ENCODE measurements around the gene LPGAT1.

Gene LPGAT1

GRCh38 chr1:211762206-211762605 lies 68.4 kb downstream of the LPGAT1 start:
- DNase-seq (ENCODE audit: low spot score): no peak

GRCh38 chr1:211761400-211761799 lies 69.2 kb downstream of the LPGAT1 start:
- DNase-seq (ENCODE audit: low spot score): no peak

- DNase-seq (ENCODE audit: low spot score): no peak
Observed at GRCh38 chr1:211756471-211757020, 74.0 kb downstream of the LPGAT1 start.

GRCh38 chr1:211753649-211754251 lies 76.8 kb downstream of the LPGAT1 start:
- no peak for DNase-seq (ENCODE audit: low spot score)

DNA sequence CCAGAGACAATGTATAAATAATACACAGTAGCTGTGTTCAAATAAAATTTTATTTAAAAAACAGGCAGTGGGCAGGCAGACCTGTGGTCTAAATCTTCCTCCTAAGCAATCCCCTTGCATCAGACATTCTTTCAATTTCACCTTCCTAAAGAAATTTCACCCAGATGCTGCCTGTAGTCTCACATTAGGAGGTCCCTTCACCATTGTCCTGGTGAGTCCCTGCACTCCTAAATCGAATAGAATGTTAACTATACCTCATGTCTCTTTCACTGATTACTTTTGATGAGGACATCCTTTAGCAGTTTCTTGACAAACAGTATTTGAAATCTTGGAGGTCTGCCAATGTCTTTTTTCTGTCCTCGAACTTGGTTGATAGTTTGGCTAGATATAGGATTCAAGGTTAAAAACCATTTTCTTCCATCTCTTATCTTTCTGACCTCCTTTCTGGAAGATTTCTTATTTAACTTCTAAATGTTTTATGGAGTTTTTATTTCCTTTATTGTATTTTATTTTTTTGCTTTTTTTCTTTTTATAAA lies 77.5 kb downstream of the LPGAT1 start:
- DNase-seq (ENCODE audit: low spot score): no peak

GRCh38 chr1:211752317-211752716 lies 78.2 kb downstream of the LPGAT1 start:
- no peak for DNase-seq (ENCODE audit: low spot score)

DNA sequence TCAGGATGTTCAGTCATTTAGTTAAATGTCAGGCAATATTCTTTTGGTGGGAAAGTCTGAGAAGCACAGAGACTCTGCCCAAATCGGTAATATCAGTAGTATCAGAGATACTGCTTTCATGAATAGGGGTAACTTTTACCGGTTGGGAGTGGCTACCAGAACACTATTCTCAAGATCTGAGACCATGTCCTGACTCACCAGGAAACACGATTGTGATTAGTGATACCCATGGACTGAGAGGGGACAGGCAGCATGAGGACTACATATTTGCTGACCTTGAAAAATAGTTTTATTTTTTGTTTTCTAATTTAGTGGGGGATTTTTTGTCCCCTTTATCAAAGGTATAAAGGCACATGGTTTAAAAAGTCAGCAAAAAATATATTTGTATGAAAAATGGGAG lies 79.1 kb downstream of the LPGAT1 start:
- no peak for DNase-seq (ENCODE audit: low spot score)

GRCh38 chr1:211750599-211750998 lies 80.0 kb downstream of the LPGAT1 start:
- no peak for DNase-seq (ENCODE audit: low spot score)

DNA sequence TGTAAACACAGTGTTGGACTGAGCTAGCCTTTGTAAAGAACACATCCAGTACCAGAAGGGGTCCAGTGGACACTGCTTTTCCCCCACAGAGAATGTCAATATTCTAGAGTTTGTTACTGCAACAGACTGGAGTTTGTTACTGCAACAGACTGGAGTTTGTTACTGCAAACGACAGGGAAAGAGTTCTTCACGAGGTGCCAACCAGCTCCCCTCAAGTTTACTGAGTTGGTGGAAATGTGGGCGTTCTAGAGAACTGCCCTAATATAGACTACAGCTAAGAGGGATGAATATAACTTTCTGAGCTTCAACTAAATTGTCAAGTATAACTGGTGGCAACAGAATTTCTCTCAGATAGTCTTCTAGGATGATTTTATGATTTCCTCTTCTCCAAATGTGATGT lies 81.3 kb downstream of the LPGAT1 start:
- no peak for DNase-seq (ENCODE audit: low spot score)

- DNase-seq (ENCODE audit: low spot score): no peak
Observed at GRCh38 chr1:211748810-211749209, 81.8 kb downstream of the LPGAT1 start.

DNA sequence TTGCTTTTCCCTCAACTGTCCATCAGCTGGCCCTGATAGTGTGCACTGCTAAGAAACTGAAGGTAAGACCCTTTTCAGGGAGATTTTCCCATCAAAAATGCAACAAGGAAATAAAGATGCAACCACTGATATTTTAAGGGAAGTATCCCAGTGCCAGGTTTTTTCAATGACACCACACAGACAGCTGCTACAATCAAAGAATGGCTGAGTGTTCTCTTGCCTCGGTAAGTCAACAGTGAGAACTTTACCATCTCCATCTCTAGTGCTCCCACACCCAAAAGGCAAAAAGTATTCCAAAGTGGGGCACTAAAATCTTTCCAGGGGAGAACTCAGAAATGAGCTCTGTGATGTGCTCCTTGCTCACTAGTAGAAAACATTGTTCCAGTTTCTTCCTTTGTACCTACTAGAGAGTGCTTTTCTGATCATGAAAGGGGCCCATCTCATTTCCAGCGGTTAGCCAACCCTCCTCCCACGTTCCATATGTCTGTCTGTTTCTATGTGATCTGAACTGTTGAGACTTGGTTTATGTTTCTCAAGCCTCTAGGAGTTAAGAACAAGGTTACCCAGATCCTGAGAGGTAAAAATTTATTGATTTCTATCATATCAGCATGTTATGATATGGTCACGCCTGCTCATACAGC lies 87.6 kb downstream of the LPGAT1 start:
- no peak for DNase-seq (ENCODE audit: low spot score)

GRCh38 chr1:211742272-211742671 lies 88.3 kb downstream of the LPGAT1 start:
- no peak for DNase-seq (ENCODE audit: low spot score)

GRCh38 chr1:211741788-211742187 lies 88.8 kb downstream of the LPGAT1 start:
- DNase-seq (ENCODE audit: low spot score): no peak

GRCh38 chr1:211741116-211741515 lies 89.4 kb downstream of the LPGAT1 start:
- no peak for DNase-seq (ENCODE audit: low spot score)

DNA sequence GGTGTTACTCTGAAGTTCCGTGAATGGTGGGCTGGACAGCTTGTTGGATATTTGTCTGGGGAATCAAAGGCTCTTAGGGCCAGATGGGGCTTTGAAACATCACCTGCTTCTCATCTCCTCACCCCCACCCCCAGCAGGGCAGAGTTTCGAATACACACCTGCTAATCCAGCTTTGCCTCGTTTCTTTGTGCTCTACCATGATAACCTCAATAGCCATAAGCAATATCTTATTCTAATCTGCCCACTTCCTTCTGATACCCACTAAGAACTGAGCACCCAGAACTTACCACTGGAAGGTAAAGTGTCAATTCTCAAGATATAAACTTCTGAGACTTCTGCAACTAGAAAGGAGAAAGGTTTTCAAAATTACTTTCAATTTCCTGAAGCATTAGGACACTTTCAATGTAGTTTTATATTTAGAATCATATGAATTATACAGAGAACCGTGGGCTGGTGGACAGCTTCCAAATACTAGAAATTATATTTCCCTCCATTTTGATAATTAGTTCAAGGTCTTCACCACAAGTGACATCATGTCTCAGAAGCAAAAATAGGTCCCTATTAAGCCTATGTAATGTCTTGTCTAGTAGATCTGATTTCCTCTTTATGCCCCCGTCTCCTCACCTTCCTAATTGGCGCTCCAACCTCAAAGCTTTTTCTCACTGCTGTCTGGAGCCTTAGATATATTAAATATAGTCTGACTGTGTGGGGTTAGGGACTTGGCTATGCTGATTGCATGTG lies 90.7 kb downstream of the LPGAT1 start:
- DNase-seq (ENCODE audit: low spot score): no peak

GRCh38 chr1:211738691-211739301 lies 91.8 kb downstream of the LPGAT1 start:
- no peak for DNase-seq (ENCODE audit: low spot score)

- no peak for DNase-seq (ENCODE audit: low spot score)
Observed at GRCh38 chr1:211738096-211738690, 92.4 kb downstream of the LPGAT1 start.

DNA sequence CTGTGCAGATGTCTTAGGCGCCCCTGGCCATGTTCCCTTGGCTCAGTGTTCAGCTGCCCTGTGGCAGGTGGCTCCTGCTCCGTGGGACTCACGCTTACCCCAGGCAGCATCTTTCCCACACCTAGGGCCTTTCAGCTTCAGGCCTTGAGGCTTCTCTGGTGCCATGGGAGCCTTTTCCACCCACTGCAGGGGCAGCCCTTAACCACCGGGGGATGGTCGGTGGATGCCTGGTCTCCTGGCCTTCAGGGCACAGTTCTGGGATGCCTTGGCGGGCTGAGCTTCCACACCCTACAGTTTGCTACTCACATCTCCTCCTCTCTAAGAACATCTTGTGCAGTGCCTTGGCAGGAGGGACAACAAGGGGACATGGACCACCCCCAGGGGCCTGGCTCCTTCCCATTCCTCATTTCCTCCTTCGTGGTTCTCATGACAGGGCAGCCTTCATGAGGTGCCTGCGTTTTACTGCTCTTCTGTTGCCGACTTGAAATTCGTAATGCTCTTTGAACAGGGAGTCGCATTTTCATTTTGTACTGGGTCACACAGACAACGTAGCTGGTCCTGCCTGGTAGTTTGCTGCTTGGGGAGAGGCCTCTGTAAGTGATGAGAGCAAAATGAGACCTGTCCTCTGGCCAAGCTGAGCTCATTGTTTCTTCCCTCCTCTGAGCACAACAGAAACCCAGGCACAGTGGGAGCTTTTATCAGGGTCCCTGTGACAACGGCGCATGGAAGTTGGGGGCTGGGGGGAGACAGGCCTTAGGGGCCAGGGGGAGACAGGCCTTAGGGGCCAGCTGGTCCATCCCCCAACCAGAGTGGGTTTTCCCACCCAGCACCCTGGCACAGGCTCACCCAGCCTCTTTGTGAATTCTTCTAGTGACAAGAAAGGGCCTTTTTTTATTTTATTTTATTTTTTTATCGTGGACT lies 93.2 kb downstream of the LPGAT1 start:
- no peak for DNase-seq (ENCODE audit: low spot score)

DNA sequence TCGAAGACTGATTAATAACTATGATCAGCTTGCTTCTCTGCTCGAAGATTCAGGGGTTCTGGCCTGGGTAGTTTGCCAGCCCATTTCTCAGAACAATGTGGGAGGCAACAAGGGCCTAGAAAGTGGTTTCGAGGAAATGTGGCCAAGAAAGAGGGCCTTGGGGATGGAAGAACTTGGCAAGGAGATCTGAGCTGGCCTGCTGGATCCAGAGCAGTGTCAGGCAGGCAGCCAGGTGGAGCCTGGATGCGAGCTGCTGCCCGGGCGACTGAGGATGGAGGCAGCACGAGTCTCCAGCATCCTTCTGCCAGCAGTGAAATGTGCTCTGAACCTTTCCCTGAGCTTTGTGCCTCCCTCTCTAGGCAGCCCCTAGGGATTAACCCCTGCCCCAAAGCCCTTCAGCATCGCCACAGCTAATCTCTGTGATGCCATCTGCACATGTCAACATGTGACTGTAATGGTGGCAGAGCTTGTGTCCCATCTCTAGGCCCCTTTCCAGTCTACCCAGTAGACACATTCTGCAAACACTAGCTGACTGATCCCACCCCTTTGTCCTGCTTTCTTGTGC lies 94.1 kb downstream of the LPGAT1 start:
- no peak for DNase-seq (ENCODE audit: low spot score)
